GM19467 (cell line): ENCODE measurements around the gene MBD3.
A peak's percentile ranks its signal among the peaks of the same experiment; 100 is the strongest.
"Not testable (repeated sequence)": the region's sequence is repeated elsewhere in the genome, so short reads cannot be mapped to it uniquely, and the experiment has no call there.

ENCODE experiments used
- ATAC-seq: cut with Tn5 transposase; IDR thresholded peaks from one replicate; pipeline ENCODE4 v1.9.1; 2021; ENCODE audit warnings: mild to moderate bottlenecking, moderate library complexity; ENCODE audit not compliant: unreplicated experiment

Gene MBD3, protein sequence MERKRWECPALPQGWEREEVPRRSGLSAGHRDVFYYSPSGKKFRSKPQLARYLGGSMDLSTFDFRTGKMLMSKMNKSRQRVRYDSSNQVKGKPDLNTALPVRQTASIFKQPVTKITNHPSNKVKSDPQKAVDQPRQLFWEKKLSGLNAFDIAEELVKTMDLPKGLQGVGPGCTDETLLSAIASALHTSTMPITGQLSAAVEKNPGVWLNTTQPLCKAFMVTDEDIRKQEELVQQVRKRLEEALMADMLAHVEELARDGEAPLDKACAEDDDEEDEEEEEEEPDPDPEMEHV

DNA sequence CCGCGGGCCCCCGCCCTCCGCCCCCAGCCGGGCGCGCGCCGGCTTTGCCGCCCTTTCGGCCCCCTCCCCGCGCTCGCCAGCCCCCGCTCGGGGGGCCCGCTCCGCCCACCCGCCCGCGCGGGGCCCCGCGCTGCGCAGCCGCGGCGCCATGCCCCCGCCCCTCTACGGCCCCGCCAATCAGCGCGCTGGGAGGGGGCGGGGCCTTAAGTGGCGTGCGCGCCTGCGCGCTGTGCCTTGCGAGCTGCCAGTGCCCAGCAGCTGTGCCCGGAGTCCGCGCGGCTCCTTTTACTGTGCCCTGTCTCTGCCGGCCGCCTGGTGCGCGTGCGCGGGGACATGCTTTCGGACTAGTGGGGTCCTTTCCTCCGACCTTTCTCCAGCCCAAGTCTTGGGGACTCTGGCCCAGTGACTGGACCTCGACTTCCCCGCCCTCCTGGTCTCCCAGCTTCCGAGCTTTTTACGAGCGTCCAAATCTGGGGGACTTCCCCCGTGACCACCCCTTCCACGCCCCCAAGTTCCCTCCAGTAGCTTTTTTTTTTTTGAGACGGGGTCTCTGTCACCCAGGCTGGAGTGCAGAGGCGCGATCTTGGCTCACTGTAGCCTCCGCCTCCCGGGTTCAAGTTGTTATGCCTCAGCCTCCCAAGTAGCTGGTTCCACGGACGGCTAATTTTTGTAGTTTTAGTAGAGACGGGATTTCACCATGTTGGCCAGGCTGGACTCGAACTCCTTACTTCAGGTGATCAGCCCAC lies at the start of gene MBD3:
Gene MBD3 (minus strand): TSS at position 111 of the 746 bp plus-strand sequence. CDS start 234 bp downstream, outside the sequence.
- ATAC-seq = peak; percentile 73

DNA sequence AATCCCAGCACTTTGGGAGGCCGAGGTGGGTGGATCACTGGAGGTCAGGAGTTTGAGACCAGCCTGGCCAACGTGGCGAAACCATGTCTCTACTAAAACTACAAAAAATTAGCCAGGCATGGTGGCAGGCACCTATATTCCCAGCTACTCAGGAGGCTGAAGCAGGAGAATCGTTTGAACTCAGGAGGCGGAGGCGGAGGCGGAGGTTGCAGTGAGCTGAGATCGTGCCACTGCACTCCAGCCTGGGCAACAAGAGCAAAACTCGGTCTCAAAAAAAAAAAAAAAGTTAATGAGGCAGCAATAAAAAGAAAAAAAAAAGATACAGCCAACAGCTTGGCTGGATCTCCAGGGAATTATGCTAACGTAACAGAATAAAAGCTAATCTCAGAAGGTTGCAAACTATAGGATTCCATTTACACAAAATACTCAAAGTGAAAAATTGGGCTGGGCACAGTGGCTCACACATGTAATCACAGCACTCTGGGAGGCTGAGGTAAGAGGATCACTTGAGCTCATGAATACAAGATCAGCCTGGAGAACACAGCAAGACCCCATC lies 48.3 kb upstream of the MBD3 start:
- not testable (repeated sequence) for ATAC-seq

DNA sequence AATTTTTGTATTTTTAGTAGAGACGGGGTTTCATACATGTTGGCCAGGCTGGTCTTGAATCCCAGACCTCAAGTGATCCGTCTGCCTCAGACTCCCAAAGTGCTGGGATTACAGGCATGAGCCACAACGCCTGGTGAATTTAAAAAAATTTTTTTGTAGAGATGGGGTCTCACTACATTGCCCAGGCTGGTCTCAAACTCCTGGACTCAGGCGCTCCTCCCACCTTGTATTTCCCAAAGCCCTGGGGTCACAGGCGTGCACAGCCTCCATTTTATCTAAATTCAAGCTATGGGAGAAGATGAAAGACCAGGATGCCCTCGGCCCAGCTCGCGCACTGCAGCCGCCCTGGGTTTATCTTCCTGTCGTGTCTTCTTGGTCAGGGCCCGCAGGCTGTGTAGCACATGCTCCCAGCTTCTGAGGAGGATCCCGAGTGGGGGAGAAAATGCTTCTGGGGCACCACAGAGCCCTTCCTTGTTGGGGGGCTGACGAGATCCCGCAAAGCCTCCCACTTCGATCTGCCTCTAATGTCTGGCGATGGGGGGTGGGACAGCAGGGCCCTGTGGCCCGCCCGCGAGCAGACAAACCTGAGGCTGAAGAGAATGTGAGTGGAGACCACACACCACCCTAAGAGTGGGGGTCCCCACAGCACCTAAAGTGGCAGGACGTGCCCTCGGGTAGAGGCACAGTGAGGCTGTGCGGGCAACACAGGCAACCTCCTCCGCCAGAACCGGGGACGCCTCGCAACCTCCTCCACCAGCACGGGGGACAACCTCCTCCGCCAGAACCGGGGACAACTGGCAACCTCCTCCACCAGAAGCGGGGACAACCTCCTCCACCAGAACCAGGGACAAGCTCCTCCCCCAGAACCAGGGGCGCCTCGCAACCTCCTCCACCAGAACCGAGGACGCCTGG lies 43.9 kb upstream of the MBD3 start:
- ATAC-seq = no peak

DNA sequence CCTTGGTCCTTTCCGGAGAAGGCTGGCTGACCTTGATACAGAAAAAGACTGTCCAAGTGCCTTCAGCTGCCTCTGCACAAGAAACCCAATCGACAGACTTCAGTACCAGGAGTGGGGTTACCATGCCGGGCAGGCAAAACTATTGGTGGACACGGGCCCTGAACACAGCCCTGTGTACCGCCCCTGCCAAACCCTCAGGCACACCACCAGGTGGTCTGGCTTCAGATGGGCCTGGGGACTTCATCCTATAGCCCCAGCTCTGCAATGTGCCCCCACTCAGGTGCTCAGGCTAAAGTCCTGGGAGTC lies 42.2 kb upstream of the MBD3 start:
- ATAC-seq = no peak

DNA sequence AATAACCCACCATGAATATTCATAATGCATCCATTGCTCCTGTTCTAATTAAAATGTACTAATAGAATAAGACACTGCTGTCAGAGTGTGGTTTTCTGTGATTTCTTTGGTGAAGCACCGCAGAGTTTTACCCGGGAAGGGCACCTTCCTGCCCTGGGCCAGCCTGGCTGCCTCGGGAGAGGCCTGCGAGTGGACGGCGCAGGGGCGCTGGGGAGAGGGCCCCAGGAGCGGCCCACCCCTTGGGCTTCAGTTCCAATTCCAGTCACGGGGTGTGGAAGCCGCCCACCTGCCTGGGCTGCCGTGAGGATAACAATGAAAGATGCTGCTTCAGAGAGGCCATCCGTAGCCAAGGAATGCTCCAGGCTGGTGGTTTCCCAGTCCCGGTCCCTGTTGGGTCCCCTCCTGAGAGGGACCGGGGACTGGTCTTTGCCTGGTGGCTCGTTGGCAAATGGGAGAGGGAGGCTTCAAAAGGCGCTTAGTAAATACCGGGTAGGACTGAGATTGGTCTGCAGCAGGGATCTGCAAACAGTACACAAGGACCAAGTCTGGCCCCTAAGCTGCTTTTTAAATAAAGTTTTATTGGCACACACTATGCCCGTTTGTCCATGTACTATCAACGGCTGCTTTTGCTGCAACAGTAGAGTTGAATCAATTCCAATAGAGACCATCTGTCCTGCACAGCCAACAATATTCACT lies 41.7 kb upstream of the MBD3 start:
- ATAC-seq = no peak

DNA sequence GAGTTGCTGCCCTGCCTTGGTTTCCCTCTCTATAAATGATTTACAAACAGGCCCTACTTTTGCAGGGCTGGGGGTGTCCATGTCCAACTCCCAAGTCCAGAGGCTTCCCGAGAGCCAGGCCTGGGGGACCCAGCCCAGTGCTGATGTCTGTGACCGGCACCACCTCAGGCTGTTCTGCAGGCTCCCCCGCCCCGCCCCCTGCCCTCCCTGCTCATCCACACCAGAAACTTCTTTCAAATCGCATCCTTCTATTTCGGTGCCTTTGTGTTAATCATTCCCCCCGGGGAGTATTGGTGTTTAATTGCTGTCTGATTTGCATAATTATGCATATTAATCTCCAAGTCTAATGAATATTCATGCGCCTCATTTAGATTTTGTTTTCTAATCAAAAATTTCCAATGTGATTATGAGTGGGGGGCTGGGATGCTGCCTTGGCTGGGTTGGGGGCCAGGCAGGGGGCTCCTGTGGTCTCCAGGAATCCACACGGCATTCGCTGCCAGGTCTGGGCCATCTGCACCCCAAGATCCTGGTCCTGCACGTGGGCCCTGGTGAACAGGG lies 40.7 kb upstream of the MBD3 start:
- ATAC-seq = no peak

DNA sequence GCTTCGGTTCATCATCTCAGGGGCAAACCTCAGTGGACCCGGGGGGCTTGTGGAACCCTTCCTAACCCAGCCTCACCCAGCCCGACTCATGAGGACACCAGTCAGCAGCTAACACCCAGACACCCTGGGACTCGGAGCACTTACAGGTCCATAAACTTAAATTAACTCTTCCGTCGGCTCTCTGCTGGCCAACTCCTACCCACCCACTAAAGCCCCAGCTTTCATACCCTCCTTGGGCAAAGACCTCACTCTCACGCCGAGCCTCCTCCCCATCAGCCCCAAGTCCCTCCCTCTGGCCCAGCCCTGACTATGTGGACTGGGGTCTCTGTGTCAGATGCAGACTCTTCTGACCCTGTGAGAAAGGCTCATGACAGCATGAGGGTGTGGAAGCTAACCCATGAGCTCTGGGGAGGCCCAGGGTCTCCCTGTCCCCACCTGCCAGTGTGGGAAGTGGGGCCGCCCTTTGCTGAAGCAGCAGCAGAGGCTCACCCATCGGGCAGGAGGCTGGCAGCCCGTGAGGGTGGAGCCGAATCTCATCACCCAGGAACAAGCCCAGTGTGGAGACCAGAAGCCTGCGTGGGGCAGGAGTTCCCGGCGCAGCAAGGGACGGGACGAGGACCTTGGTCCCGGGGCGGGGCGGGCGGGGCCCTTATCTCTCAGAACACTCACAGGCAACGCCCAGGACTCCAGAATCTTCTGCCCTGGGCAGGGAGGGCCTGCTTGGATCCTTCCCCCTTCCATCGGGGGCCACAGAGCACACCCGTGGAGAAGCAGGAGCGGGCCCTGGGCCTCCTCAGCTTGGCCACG lies 40.0 kb upstream of the MBD3 start:
- ATAC-seq = no peak

DNA sequence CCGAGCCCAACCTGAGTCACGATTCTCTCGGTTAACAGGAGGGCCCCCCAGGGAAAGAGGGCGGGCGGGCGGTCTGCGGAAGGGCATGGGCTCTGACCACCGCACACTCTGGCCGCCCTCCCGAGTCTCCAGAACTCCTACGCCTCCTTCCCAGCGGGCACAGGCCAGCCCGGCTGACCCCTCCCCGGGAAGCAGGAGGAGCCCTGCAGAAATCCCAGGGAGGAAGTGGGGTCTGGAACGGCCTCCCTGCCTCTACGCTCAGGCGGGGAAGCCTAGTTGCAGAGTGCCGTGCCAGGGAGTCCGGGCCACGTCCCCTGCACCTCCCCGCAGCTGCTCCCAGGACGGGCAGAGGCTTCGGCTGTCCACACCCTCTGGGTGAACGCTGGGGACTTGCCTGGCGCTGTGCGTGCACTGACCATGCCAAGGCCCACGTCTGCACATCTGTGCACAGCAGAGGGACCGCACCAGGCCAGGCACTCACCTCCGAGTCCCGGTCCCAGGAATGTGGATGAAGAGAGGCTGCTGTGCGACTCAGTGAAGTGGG lies 39.0 kb upstream of the MBD3 start:
- ATAC-seq = no peak

DNA sequence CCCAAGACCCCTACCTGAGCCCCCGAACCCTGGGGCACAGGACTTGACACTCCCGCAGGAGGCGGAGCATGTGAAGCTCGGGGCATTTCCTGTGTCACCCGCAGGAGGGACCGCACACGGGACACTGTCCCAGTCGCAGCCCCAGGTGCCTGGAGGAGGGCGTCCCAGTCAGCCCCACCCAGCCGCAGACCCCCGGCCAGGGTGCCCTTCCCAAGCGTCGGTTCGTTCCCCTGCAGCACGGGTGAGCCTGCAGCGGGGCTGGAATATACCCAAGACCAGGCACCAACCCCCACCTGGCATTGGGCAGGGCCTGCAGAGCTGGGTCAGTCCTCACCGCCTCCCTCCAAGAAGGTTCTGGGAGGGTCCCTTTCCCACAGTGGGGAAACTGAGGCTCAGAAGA lies 38.1 kb upstream of the MBD3 start:
- ATAC-seq = no peak

DNA sequence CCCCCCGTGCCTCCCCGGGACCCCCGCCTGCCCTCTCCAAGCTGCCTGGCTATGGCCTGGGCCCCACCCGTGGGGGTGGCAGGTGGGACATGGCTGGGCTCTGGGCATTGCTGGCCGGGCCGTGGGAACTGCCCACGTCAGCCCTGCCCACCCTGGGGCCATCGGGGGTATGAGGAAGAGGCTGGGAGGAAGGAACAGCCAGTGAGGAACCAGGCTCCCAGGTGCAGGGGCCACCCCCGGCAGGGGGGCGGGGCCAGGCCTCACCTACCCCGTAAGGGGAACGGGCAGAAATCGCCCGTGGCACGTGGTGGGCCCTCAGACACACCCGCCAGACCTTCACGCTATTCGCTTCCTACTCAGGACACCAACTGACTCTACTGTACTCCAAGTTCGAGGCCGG lies 37.3 kb upstream of the MBD3 start:
- ATAC-seq = no peak

DNA sequence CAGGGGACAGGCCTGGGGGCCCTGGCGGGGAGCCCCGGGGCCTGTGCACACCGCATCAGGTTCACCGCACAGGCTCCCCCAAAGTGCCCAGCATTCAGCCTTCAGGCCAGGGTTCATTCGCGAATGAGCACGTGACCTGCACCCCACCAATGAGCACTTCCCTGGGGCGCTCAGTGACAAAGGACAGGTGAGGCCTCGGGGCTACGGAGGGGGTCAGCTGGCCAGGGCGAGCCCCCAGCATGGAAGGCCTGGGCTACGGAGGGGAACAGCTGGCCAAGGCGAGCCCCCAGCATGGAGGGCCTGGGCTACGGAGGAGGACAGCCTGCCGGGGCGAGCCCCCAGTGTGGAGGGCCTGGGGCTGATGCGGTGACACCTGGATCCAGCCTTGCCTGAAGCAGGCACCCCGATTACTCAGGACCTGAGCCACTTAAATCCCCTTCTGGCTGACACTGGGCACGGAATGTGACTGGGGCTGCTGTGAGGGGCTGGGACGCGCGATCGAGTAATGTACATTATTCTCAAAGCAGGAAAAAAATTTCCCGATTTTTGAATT lies 36.7 kb upstream of the MBD3 start:
- ATAC-seq = no peak

DNA sequence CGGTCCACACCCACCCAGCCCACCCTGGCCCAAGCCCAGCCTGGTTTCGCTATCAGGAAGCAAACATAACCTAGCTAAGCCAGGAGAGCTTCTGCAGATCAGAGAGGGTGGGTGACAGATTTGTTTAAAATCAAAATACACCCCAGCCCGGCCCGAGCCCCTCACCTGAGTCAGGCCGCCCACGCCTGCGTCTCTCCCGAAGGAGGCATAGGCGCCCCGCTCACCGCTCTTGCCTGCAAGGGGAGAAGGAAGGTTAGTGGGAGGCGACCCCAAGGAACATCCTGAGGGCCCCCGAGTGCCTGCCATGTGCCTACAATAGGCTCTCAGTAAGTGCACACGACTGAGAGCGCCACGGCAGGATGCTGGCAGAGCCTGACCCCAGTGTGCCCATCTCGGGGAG lies 34.5 kb upstream of the MBD3 start:
- no peak for ATAC-seq

DNA sequence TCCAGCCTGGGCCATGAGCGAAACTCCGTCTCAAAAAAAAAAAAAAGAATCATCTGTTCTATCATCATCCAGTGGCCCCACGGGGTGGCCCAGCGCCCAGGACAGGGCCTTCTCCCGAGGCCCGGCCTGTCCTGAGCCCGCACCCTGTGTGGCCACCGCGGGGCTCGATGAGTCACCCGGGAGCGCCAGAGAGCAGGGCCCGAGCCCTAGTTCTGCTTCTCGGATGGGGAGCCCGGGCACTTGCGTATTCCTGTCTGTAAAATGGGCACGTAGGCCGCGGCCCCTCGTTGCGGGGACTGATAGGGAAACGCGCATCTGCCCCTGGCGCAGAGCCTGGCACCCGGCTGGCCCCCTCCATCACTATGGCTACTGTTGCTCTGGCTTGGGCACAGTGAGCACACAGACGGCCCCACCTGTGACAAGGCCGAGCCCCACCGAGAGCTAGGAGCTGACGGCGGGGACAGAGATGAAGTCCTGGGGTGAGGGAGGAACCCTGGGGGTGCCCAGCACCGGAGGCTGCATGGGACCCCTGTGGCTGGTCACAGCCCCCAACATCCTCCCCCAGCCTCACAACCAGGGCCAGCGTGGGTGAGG lies 33.8 kb upstream of the MBD3 start:
- no peak for ATAC-seq

DNA sequence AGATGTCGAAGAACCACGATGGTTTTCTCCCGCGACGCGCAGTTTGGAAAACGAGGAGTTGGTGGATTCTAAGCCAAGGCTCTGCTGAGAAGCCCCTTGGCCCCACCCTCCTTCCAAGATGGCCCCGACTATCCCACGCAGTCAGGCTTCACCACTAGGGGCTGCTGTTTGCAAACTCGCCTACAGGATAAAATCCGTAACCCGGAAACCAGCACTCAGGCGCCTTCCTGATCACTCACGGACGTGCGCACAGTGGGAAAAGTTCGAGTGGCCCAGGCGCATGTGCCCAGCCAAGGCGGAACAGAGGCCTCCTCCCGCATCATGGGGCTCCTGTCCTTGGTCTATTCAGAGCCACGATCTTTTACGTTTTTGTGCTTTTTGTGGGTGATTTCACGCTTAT lies 31.8 kb upstream of the MBD3 start:
- ATAC-seq = no peak

DNA sequence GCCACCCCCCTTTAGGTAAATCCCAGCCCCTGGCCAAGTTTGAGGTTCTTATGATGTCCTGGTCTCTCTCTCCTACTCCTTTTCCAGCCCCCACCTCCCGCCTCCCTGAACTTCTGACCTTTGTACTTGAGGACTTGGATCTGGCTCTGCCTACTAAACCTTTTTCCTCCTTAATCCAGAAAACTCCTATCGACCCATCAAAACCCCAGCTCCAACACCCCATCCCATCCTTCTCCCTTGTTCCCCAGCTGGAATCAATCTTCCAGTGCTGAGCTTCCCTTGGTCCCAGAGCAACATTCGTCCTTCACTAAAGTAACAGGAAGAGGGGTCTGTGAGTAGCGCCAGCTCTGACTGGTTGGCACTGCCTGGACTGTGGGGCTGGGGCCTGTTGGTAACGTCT lies 29.9 kb upstream of the MBD3 start:
- no peak for ATAC-seq

DNA sequence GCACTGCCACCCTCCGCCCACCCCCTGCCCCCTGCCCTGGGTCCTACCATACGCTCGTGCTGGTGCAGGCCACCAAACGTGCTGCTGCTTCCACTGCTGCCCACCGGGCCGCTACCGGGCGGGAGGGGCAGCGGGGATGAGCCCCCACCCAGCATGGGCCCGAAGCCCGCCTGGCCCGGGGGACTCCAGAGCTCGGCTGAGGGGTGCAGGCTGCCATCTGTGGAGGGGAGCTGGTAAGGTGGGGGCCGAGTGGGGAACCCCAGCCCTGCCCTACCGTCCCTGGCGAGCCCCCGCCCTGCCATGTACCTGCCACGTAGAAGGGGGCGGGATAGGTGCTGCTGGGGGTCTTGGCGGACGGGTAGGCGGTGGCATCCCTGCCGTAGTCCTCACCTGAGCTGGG lies 29.3 kb upstream of the MBD3 start:
- no peak for ATAC-seq

DNA sequence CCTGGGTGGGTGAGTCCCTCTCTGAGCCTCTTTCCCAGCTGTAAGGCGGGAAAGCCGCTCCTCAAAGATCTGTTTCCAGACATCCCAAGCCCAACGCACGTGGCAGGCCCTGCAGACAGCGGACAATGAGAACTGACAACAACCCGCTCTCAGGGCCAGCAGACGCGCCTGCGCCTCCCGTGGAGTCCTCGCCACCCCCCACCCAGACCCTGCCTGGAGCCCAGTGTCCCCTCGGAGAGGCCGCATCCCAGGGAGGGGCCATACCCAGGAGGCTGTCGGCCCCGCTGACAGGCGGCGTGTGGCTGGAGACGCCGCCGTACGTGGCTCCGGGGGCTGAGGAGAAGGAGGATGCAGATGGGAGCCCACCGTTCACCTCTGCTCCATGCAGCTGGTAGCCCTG lies 28.9 kb upstream of the MBD3 start:
- no peak for ATAC-seq

DNA sequence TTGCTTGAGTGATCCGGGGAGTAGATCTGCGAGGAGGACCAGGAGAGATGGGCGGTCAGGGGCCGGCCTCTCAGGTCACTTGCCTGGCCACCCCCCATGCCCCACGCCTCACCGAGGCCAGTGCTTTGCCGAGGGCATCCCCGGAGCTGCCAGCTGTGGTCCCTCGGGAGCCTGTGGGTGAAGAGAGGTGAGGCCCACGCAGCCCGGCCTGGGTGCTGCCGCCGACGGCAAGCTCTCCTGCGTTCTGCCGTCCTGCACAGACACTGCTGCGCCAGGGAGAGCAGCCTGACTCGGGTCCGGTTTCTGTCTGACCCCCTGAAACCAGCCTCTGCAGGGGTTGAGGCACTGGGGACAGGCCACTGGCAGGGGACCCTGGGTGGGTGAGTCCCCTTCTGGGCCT lies 28.4 kb upstream of the MBD3 start:
- no peak for ATAC-seq

DNA sequence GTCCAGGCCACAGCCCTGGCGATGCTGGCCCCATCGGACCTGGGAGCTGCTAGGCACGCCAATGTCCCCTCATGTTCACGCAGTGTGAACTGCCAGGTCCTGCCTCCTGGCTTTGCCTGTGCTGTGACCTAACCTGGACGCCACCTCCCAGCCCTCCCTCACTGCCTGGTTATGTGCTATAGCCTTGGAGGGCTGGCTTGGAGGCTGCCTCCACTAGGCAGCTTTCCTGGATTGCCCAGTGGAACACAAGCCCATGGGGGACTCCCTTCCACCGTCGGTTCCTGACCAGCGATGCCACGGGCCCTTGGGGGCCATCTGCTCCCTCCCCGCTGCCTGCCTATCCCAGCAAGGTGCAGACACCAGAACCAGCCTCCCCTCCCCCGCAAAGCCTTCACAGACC lies 27.8 kb upstream of the MBD3 start:
- no peak for ATAC-seq
